Stimulated activated CD8-positive, alpha-beta memory T cell treated with anti-CD3 and anti-CD28 coated beads, Interleukin-7, amount 100 ng/mL, for 48 hours (primary cell): Measurements from ENCODE around the gene HSPD1.
"Not testable (repeated sequence)": the region's sequence is repeated elsewhere in the genome, so short reads cannot be mapped to it uniquely, and the experiment has no call there.

Experiments used
- DNase-seq, 2 donors: peaks; one replicate each; pipeline ENCODE4 v3.0.0-alpha.2; 2020; ENCODE audit warnings: low read depth in 1 of 2; ENCODE audit errors: extremely low read depth in 1 of 2

The HSPD1 gene

GRCh38 chr2:197497326-197497725 is 2.3 kb downstream of the HSPD1 start:
- DNase-seq: no peak

- DNase-seq: no peak
Observed at GRCh38 chr2:197496695-197497094, 2.9 kb downstream of the HSPD1 start.

- DNase-seq: no peak
Observed at GRCh38 chr2:197495433-197496134, 4.1 kb downstream of the HSPD1 start.

GRCh38 chr2:197487385-197487784 is 12.3 kb downstream of the HSPD1 start:
- DNase-seq: no peak

GRCh38 chr2:197486175-197486574 is 13.5 kb downstream of the HSPD1 start:
- no peak for DNase-seq

- DNase-seq: not testable (repeated sequence)
Observed at GRCh38 chr2:197484248-197484647, 15.4 kb downstream of the HSPD1 start.

GRCh38 chr2:197480165-197481036 is 19.2 kb downstream of the HSPD1 start:
- DNase-seq: no peak

- no peak for DNase-seq
Observed at GRCh38 chr2:197477797-197478196, 21.8 kb downstream of the HSPD1 start.

GRCh38 chr2:197472166-197472565 is 27.5 kb downstream of the HSPD1 start:
- no peak for DNase-seq

GRCh38 chr2:197464175-197464574 is 35.5 kb downstream of the HSPD1 start:
- no peak for DNase-seq

GRCh38 chr2:197461057-197461456 is 38.6 kb downstream of the HSPD1 start:
- no peak for DNase-seq

- no peak for DNase-seq
Observed at GRCh38 chr2:197460649-197461048, 39.0 kb downstream of the HSPD1 start.

GRCh38 chr2:197455428-197455827 is 44.2 kb downstream of the HSPD1 start:
- no peak for DNase-seq

GRCh38 chr2:197454923-197455322 is 44.7 kb downstream of the HSPD1 start:
- DNase-seq: no peak

GRCh38 chr2:197453914-197454398 is 45.7 kb downstream of the HSPD1 start:
- DNase-seq: no peak

GRCh38 chr2:197453123-197453913 is 46.3 kb downstream of the HSPD1 start, which contains the start of gene COQ10B:
TSS of gene COQ10B (plus strand) at chr2:197453552. CDS start at chr2:197453561, 9 bp downstream.
- peak; percentile 96 to 99 for DNase-seq

- no peak for DNase-seq
Observed at GRCh38 chr2:197452754-197453122, 46.9 kb downstream of the HSPD1 start.

GRCh38 chr2:197450935-197451358 is 48.7 kb downstream of the HSPD1 start:
- DNase-seq: not testable (repeated sequence)

GRCh38 chr2:197450465-197450864 is 49.2 kb downstream of the HSPD1 start:
- DNase-seq: no peak

- no peak for DNase-seq
Observed at GRCh38 chr2:197446844-197447243, 52.8 kb downstream of the HSPD1 start.

- no peak for DNase-seq
Observed at GRCh38 chr2:197445746-197446145, 53.9 kb downstream of the HSPD1 start.
